GM15510 (cell line): Measurements from ENCODE around the gene ZNF599.

Experiments used
- POLR2A ChIP-seq: IDR thresholded peaks from 3 replicates; pipeline ENCODE4 v1.6.1; 2011; ENCODE audit warnings: borderline replicate concordance; ENCODE audit not compliant: insufficient read length; ENCODE audit errors: extremely low read depth

Gene ZNF599

GRCh38 chr19:34772697-34773554 lies at the start of gene ZNF599:
TSS of gene ZNF599 (minus strand) at chr19:34773215. CDS start at chr19:34772841, 374 bp downstream.
- TF ChIP-seq POLR2A: peak; percentile 65

DNA sequence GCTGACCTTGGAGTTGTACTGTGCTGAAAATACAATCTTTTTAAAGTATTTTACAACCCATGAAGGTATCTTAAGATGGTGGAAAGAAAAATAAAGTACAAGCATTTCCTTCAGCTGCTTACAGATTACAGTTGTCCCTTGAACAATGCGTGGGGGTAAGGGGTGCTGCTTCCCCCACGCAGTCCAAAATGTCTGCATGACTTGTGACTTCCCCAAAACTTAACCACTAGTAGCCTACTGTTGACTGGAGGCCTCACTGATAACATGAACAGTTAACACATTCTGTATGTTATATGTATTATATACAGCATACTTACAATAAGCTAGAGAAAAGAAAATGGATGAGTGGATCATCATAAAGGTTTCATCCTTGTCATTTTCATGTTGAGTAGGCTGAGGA lies 45.3 kb upstream of the ZNF599 start:
- TF ChIP-seq POLR2A: no peak

- no peak for TF ChIP-seq POLR2A
These were observed 43.7 kb upstream of the ZNF599 start for GRCh38 chr19:34816708-34817107.

DNA sequence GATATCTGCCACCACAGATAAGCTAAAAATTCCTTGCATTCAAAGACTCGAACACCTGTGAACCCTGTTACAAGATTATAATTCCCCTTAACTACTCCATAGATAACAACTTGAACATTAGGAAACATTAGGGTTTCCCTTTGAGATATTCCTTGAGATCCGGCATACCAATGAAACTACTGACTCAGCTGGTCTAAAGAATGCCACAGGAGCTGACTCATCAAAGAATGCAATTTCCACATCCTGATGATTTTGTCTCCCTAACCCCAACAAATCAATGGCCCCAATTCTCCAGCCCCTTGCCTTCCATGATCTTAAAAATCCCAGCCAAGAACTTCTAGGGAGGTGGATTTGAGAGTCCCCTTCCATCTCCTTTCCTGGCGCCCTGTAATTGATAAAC lies 35.6 kb upstream of the ZNF599 start:
- no peak for TF ChIP-seq POLR2A

GRCh38 chr19:34806976-34807860 lies 34.2 kb upstream of the ZNF599 start:
- no peak for TF ChIP-seq POLR2A

DNA sequence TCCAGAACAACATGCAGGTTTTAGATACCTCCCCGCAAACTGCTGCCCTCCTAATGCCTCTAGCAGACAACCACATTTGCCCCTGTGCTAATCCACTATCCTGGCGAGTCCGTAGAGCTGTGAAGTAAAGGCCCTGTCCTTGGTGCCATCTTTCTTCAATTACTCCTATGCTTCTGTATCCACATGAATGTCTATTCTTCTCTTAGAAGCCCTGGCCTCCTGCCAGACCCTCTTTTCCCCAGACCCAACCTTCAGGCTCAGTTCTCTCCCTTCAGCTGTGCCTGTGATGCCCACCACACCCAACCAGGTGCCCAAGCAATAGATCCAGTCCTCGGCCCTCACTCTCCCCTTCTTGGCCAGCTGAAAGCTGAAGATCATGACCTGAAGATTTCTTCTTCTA lies 31.1 kb upstream of the ZNF599 start:
- TF ChIP-seq POLR2A: no peak

- no peak for TF ChIP-seq POLR2A
These were observed 21.3 kb upstream of the ZNF599 start for GRCh38 chr19:34794066-34794960.

DNA sequence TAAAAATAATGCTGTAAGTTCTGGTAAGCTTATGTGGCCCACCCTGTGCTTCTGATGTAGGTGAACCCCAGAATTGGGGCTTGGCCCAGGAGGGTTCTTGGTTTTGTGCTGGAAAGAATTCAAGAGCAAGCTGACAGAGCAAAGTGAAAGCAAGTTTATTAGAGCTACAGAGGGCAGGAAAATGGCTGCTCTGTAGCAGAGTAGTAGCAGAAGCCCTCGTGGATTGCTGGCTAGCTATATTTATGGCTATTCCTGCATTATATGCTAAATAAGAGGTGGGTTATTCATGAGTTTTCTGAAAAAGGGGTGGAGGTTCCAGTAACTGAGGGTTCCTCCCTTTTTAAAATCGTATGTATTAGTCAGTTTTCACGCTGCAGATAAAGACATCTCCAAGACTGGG lies 20.6 kb upstream of the ZNF599 start:
- TF ChIP-seq POLR2A: no peak

DNA sequence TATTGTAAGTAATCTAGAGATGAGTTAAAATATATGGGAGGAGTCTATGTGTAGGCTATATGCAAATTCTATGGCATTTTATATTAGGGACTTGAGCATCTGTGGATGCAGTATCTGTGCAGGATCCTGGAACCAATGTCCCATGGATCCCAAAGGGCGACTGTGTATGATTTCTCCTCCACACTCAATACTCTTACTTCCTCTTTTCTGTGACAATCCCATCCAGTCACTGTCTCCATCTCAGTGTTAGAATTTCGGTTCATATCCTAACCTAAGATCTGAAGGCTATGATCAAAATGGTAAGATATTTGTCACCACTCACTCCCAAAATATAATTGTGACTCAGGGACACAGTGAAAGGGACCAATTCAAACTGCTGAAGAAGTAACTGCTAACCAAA lies 15.1 kb upstream of the ZNF599 start:
- no peak for TF ChIP-seq POLR2A

DNA sequence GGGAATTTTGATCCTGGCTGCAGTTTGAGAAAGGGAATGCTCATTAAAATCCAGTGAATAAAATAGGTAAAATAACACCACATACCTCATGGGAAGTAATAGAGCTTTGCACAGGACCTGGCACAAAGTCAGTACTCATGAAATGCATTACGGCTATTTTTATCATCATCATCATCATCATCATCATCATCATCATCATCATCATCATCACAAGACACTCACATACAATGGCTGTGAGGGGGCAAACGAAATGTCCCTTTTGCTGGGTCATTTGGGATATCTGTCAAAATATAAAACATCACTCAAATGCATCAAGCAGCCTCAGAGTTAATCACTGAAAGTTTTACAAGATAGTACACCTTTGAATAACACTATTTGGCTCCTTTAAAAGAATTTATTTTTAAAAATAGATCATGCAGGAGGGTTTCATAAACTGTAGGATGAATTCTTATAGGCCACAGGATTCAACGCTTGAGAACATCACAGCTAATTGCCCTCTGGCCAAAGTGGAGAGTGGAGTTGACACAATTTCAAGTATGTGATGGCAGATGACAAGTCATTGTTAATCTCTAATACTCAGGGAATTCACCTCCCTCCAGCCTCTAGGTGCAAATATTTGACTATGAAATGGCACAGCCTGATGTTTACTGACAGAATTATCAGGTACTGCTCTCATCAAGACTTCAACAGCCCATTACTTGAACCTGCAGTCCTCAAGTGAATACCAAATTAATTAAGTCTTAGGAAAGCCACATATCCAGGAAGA lies 14.2 kb upstream of the ZNF599 start:
- TF ChIP-seq POLR2A: no peak

- TF ChIP-seq POLR2A: no peak
These were observed 13.2 kb upstream of the ZNF599 start for GRCh38 chr19:34786236-34786635.

DNA sequence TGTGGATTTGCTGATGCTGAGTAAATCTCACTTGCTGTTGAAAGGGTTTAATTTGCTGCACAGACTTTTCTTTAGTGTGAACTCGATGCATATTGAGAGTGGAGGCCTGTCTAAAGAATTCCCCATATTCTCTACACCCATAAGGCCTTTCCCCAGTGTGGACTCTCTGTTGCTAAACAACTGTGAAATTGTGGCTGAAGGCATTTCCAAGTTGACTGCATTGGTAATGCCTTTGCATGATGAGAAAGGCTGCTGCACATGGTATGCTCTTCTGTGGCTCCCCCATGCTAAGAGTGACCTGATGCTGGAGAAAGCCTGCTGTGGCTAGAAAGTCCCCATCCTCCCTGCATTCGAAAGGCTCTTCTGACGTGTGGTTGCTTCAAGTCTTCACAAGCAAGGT lies 6.6 kb upstream of the ZNF599 start:
- TF ChIP-seq POLR2A: no peak

DNA sequence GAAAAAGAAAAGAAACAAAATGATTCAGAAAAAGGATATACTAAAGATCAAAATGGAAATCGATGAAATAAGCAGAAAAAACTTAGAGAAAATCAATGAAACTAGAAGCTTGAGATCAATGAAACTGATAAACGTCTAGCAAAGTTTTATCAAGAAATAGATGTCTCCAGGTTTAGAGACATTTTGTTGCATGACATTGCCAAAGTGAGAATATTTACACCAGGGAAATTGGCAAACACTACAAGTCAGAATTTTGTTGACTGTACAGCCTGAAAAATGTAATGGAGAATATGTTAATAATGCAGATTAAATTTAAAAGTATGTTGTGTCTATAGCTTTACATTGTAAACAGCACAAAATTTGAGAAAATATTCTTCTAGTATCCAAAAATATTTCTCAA lies 5.3 kb upstream of the ZNF599 start:
- TF ChIP-seq POLR2A: no peak

DNA sequence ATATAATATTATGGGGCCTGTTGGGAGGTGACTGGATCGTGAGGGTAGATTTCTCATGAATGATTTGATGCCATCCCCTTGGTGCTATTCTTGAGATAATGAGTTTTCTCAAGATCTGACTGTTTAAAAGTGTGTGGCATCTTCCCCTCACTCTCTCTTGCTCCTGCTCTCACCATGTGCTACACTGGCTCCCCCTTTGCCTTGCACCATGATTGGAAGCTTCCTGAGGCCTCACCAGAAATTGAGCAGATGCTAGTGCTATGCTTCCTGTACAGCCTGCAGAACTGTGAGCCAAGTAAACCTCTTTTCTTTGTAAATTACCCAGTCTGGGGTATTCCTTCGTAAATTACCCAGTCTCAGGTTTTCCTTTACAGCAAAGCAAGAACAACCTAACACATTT lies 1.8 kb upstream of the ZNF599 start:
- TF ChIP-seq POLR2A: no peak
